GM08714 (cell line): ENCODE measurements around the gene GAP43.
"Not testable (repeated sequence)": the region's sequence is repeated elsewhere in the genome, so short reads cannot be mapped to it uniquely, and the experiment has no call there.

Experiments used
- H3K4me3 ChIP-seq: fragments of 200-500 bp; sonication (Bioruptor generic); 2 replicates; pipeline ENCODE4 v1.5.1; 2014; ENCODE audit warnings: mild to moderate bottlenecking, low read length, inconsistent platforms
- ZNF274 ChIP-seq: IDR thresholded peaks from 2 replicates; pipeline ENCODE4 v1.6.1; 2012; ENCODE audit warnings: mild to moderate bottlenecking, low read depth, low read length

GAP43 gene

GRCh38 chr3:115709093-115709492 is 85.8 kb downstream of the GAP43 start:
- no peak overlapping the region for H3K4me3 ChIP-seq
- TF ChIP-seq ZNF274, result no peak

DNA sequence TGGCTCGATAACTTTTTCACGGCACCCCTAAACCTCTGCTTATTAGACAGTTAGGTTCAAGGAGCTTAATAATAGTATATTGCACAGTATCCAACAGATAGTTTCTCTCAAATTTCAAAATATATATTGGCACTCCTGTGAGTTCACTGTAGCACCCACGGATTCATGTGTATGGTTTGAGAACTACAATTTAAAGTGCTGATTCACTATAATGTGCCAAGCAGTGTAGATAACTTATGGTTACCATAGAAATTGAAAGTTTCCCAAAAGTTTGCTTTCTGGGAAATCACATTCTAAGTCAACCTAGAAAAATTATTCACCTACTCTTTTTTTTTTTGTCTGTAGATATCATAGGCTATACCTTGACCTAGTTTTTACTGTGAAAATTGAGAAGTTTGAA is 86.6 kb downstream of the GAP43 start:
- no peak for TF ChIP-seq ZNF274
- H3K4me3 ChIP-seq, result no peak overlapping the region

DNA sequence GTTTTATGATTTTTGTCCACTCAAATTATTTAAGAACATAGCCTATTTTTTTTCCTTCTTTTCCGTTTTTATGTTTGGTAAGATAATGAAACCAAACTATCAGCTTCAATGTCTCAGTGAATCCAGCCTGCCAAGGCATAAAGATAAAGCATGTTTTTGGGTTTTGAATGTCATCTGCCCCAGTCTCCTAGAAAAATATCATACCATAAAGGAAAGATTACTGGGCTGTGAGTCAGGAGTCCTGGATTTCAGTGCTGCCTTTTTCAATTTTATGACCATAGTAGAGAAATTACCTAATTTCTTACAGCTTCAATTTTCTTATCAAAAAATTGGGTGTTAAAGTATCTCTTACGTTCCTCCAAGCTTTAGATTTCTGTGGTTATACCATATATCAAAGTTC is 87.5 kb downstream of the GAP43 start:
- no peak overlapping the region for H3K4me3 ChIP-seq
- TF ChIP-seq ZNF274, result no peak

DNA sequence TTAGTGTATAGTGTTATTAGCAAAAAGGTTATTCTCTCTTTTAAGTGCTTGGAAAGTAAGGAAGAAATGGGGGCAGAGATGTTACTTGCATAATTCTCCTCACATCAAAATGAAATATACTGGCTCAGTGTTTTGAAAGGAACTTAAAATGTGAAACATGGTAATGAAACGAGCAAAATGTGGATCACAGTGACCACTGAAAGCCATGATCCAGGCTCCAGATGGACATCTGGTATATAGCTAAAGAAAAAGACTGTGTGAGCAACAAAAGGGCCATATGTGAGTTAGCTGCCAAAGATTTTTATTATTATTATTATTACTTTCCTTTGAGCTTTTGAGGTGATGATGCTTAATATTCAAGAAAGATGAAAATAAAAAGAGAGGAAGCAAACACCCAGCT is 89.6 kb downstream of the GAP43 start:
- no peak for TF ChIP-seq ZNF274
- H3K4me3 ChIP-seq, result no peak overlapping the region

GRCh38 chr3:115713284-115713683 is 90.0 kb downstream of the GAP43 start:
- TF ChIP-seq ZNF274, result no peak
- H3K4me3 ChIP-seq, result no peak overlapping the region

- no peak for TF ChIP-seq ZNF274
- no peak overlapping the region for H3K4me3 ChIP-seq
These were observed 92.0 kb downstream of the GAP43 start for GRCh38 chr3:115715241-115715745.

- H3K4me3 ChIP-seq, result no peak overlapping the region
- no peak for TF ChIP-seq ZNF274
These were observed 97.7 kb downstream of the GAP43 start for GRCh38 chr3:115720983-115721382.

- TF ChIP-seq ZNF274, result no peak
- H3K4me3 ChIP-seq, result no peak overlapping the region
These were observed 102.5 kb downstream of the GAP43 start for GRCh38 chr3:115725800-115726199.

DNA sequence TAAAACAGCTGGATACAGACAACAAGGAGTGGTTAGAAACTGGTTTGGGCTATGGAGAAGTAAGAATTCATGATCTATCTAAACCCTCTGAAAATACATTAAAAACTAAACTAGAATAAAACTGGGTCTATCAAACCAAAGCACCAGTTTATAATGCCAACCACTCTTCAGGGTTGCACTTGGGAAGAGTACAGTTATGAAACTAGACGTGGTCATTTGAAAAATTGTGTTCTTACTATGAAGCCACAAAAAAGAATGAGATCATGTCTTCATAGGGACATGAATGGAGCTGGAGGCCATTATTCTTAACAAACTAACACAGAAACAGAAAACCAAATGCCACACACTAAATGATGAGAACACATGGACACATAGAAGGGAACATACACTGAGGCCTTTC is 103.8 kb downstream of the GAP43 start:
- TF ChIP-seq ZNF274, result no peak
- no peak overlapping the region for H3K4me3 ChIP-seq

- no peak for TF ChIP-seq ZNF274
- no peak overlapping the region for H3K4me3 ChIP-seq
These were observed 104.7 kb downstream of the GAP43 start for GRCh38 chr3:115728013-115728412.

DNA sequence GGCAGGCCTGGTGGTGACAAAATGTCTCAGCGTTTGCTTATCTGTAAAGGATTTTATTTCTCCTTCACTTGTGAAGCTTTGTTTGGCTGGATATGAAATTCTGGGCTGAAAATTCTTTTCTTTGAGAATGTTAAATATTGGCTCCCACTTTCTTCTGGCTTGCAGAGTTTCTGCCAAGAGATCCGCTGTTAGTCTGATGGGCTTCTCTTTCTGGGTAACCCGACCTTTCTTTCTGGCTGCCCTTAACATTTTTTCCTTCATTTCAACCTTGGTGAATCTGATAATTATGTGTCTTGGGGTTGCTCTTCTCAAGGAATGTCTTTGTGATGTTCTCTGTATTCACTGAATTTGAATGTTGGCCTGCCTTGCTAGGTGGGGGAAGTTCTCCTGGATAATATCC is 113.0 kb downstream of the GAP43 start:
- H3K4me3 ChIP-seq, result not testable (repeated sequence)

- H3K4me3 ChIP-seq, result no peak overlapping the region
- TF ChIP-seq ZNF274, result no peak
These were observed 118.3 kb downstream of the GAP43 start for GRCh38 chr3:115741650-115742049.

- H3K4me3 ChIP-seq, result not testable (repeated sequence)
These were observed 121.2 kb downstream of the GAP43 start for GRCh38 chr3:115744516-115744915.

GRCh38 chr3:115752978-115753377 is 129.7 kb downstream of the GAP43 start:
- H3K4me3 ChIP-seq, result not testable (repeated sequence)

GRCh38 chr3:115758076-115758763 is 134.9 kb downstream of the GAP43 start:
- TF ChIP-seq ZNF274, result no peak
- H3K4me3 ChIP-seq, result no peak overlapping the region

DNA sequence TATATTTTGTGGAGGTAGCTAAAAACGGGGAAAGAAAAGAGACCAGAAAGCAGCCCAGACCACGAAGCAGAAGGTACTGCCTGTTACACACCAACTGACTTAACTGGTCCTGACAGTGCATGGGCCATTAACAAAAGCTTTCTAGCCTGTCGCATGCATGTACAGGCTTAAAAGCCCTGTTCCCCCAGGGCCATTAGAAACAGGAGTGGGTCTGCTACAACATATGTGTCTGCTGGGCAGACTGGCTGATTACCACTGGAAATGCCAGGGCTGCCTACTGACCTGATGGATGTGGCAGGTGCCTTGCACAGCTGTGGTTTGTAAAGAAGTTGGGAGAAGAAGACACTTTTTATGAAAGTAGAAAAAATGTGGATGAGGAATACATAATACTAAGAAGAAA is 137.4 kb downstream of the GAP43 start:
- H3K4me3 ChIP-seq, result no peak overlapping the region
- TF ChIP-seq ZNF274, result no peak
